CD1c-positive myeloid dendritic cell (primary cell): ENCODE data around the gene CAMK2D.
A peak's percentile ranks its signal among the peaks of the same experiment; 100 is the strongest.
"Not testable (repeated sequence)": the region's sequence is repeated elsewhere in the genome, so short reads cannot be mapped to it uniquely, and the experiment has no call there.

Source experiments
- DNase-seq: peaks from one replicate; pipeline ENCODE4 v3.0.0-alpha.2; 2016; ENCODE audit errors: extremely low spot score

Gene CAMK2D

DNA sequence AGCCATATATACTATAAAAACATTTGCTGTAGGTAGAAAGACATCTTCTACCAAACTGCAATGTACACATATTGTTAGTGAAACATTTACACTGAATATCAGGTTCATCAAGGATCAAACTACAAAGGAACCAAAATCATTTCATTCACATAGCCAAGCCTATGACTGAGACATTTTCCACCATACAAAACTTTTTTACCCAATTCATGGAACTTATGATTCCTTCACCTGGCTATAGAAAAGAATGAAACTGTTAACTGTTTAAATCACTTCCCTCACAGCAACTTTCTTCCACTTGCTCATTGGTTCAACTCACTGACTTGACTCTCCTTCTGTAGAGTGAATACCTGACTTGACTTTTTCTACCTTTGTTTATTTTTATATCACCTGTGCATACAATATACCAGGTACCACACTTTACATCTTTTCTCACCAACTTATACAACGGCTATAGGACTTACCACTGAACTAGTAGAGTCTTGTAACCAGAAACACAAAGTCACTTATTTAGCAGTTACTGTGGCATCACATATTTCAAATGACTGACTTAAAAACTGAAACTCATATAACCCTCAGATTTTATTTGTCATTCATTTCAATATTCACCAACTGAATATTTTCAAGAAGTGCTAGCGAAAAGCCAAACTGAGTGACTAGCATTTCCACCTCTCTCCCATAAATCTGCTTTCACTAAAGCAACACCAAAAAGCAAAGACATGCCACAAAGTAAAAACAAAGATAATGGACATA is 30.9 kb downstream of the CAMK2D start:
- DNase-seq = no peak

DNA sequence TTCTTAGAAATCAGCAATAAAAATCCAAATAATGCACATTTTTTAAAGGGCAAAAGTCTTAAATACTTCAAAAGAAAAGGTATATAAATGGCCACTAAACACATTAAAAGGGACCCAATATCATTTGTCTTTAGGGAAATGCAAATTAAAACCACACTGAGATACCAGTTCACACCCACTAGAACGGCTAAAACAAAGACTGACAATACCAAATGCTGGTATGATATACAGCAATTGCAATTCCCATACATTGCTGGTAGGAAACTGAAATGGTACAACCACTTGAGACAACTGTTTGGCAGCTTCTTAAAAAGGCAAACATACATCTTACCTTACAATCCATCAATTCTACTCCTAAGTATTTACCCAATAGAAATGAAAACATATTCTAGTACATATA is 33.7 kb downstream of the CAMK2D start:
- DNase-seq = no peak

- no peak for DNase-seq
These were observed 35.6 kb downstream of the CAMK2D start for GRCh38 chr4:113725963-113726362.

GRCh38 chr4:113718252-113718651 is 43.3 kb downstream of the CAMK2D start:
- no peak for DNase-seq

DNA sequence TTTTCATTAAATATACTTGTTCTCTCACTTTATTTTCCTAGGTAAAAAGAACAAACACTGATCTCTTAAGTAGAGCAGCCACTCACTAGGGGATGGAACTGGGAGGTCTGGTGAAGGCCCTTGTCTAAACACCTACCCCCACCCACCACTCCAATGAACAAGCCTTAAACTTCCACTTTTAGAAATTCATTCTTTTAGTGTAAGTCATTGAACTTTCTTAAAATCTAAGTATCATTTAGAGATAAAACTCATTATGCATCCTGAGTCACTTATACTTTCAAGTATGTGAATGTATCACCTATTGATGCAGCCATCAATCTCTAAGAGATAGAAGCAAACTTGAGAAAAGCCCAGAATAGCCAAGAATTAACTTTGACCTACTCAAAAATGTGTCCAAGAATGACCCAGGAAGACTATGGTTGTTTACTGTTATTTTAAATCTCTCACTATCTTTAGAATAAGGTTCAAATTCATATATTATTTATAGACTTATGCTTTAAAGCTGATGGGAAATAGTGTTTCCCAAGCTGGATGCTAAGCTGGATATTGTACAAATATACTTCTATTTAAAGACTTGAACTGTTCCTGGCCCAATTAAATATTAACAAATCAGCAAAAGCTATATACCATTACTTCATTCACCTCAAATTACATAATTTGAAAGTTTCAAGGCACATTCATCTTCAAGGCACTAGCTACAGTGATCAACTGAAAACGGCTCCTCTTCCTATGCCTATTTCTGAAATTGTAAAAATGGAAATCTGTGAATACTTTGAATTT is 49.5 kb downstream of the CAMK2D start:
- DNase-seq = no peak

DNA sequence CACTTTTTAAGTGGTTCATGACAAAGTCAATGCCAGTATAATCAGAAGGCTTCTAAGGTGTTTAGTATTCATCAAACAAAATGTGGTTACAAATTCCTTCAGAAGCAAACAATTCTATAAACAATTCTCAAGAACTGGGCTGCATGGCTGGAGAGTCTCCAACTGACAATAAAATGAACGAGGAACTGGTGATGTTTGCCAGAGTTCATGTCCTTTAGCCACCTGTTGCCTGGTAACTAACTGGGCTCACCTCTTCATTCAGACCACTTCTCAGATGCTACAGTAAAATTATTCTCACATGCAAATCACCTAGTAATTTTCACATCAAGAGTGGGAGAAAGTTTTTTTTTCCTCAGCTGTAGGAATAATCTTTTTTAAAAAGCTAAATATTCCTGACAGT is 53.3 kb downstream of the CAMK2D start:
- DNase-seq = no peak

GRCh38 chr4:113707048-113707447 is 54.5 kb downstream of the CAMK2D start:
- DNase-seq = no peak

DNA sequence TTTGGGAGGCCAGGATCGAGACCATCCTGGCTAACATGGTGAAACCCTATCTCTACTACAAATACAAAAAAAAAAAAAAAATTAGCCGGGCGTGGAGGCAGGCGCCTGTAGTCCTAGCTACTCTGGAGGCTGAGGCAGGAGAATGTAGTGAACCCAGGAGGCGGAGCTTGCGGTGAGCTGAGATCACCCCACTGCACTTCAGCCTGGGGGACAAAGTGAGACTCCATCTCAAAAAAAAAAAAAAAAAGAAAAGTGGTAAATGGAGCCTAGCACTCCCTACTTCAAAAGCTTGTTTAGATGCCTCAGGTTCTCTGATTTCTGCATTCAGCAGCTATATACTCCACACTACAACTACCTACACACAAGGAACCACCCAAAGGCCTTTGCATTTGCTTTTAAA is 56.4 kb downstream of the CAMK2D start:
- not testable (repeated sequence) for DNase-seq

GRCh38 chr4:113702596-113702995 is 58.9 kb downstream of the CAMK2D start:
- not testable (repeated sequence) for DNase-seq

- DNase-seq = no peak
These were observed 60.4 kb downstream of the CAMK2D start for GRCh38 chr4:113701169-113701568.

- no peak for DNase-seq
These were observed 60.9 kb downstream of the CAMK2D start for GRCh38 chr4:113700602-113701150.

DNA sequence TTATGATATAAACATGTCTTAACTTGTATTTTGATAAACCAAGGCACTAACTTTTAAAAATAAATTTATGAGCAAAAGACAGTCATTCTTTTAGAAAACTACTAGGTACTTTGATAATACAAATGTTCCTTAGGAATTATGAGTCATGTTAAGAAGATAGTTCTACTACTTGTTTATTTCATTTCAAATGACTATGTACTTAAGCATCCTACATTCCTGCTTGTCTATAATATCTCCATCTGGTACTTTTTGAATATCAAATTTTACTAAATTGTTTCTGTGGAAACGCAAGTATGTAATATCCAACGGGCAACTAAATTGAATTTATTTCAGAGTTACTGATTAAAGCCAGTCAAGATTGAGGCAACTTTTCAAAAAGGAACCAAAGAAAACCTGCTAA is 61.8 kb downstream of the CAMK2D start:
- DNase-seq = no peak

DNA sequence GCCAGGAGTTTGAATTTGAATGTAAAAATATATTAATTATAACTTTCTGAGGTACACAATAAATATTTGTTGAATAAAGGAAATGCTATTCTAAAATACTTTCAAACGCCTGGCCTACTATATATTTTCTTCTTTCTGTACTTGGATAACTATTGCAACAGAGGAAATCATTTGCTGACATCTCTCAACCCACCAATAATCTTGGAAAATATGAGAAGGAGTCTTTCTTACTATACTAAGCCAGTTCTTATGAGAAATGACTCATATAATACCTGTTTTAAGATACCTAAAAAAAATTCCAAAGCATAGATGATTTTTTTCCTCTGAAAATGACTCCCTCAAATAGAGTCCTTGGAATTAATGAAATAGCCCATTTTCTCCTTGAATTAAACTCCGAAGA is 64.1 kb downstream of the CAMK2D start:
- DNase-seq = no peak

DNA sequence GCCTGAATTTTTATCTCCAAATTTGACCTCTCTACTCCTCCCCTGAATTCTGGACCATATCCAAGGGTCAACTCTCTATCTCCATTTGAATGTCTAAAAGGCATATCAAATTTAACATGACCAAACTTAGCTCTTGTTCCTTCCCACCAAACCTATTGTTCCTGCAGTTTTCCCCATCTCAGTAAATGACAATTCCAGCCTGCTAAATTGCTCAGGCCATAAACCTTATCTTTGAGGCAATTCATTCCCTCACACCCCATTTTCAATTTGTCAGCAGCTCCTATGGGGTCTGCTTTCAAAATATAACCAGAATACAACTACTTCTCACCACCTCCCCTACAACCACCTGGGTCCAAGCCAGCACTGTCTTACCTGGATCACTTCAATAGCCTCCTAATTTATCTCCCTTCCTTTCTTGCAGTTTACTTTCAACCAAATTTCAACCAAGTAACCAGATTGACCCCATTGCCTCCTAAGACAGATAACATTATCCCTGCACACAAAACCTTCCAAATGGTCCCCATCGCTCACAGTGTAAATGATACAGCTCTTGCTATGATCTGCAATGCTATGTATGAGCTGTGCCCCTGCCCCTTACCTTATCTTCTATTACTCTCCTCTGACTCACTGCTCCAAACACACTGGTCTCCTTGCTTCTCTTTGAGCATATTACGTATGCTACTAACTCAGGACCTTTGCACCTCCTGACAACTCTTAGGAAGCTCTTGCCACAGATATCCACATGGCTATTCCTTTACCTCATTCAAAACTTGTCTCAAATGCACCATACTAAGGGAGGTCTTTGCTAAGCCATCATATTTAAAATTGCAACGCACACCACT is 66.0 kb downstream of the CAMK2D start:
- no peak for DNase-seq

DNA sequence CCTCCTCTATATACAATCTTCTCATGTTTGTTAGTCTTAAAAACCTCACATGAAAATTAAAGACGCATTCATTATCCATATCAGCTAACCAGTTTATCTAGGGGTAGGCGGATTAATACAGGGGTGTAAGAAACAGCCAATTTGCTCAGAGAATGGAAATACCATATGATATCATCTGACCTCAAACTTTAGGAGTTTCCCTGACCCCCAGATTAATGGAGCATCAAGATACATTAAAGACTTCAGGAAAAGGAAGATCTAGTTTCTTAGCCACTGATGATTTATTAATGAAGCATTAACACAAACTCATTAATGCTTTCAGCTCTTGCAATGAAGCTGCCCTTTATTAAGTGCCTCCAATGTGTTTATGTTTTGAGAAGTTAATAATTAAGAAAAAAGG is 67.5 kb downstream of the CAMK2D start:
- no peak for DNase-seq

GRCh38 chr4:113692809-113693411 is 68.6 kb downstream of the CAMK2D start:
- peak; percentile 45 for DNase-seq

DNA sequence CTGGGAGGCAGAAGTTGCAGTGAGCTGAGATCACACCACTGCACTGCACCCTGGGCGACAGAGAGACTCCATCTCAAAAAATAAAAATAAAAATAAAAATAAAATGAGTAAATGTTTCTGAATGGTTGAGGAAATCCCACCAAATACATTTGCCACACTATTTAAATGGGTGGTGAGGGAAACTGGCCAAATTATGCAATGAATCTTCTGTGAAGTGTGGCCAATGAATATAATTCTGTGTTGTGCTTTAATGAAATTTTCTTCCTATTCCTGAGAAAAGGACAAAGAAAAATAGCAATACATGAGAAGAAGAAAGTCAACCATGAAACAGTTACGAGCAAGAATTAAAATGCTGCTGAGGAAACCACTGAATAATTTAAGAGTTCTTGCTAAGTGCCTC is 69.9 kb downstream of the CAMK2D start:
- DNase-seq = no peak

- no peak for DNase-seq
These were observed 72.1 kb downstream of the CAMK2D start for GRCh38 chr4:113689394-113689793.

- no peak for DNase-seq
These were observed 74.3 kb downstream of the CAMK2D start for GRCh38 chr4:113687067-113687718.

GRCh38 chr4:113685157-113685556 is 76.4 kb downstream of the CAMK2D start:
- not testable (repeated sequence) for DNase-seq

DNA sequence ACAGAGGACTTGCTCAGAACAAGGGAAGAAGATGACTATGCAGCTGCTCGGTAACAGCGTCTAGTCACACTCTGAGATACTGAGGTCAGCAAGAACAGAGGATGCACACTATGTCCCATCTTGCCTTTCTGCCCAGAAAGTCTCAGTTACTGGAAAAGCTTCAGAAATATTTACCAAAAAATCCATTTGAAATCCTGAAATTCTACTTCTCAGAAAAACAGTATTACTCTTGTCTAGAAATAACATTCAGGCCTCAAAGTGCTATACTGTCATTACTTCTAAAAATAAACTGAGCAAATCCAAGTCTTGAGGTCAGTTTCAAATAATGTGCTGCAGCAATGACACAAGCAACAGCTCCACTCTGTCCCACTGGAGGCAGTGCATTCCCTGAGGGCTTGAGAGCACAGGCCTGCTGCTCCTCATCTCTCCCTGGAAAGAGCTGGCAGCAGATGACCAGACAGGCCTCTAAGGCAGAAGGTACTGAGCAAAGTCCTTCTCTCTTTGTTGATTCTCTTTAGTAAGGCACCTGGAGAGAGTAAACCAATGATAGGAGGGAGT is 76.9 kb downstream of the CAMK2D start:
- no peak for DNase-seq
